T-helper 1 cell treated with Interleukin-12 subunit alpha and Interleukin-12 subunit beta and Interleukin-4 antibody, amounts not matched to agents 30 ng/mL and 1 ng/mL, for 36 hours (primary cell): ENCODE results near the gene IL36B. TPM values are rescaled to one million over a fixed set of nuclear protein-coding genes. Genes with fewer than 3 reads are reported as not detected.

Experiments used
- intact Hi-C: fragments of 100-400 bp; cut with micrococcal nuclease; formaldehyde crosslinking; loops from one replicate; pipeline ENCODE4 v1.15.1; 2024
- total RNA-seq: library from RNA; stranded (reverse); gene quantifications from 2 replicates; pipeline ENCODE4 v1.2.3, GENCODE V29; 2022

The IL36B gene
- total RNA-seq, 1 donor from 2014 or later = not detected

DNA sequence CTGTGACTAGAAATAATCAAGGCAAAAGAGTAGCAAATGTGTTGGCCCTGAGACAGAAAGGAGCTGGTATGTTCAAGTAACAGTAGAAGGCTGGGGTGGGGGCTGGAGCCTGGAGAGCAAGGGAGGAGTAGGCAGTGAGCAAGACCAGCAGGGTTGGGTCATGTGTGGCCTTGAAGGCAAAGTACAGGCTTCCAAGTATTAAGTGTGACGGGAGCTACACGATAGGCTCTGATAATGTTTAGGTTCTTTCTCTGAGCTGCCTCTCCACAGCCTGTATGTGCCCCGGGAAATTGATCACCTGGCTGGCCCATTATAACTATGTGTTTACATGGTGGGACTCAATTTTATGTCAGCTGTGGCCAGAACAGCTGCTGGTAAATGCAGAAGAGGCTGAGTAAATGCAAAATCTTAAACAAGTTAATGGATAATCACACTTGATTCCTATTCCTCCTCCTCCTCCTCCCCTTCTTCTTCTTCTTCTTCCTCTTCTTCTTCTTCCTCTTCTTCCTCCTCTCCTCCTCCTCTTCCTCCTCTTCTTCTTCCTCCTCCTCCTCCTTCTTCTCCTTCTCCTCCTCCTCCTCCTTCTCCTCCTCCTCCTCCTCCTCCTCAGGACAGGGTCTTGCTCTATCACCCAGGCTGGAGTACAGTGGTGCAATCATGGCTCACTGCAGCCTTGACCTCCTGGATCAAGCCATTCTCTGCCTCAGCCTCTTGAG is 24.4 kb upstream of the IL36B start:
- intact Hi-C loops = no loop called here

DNA sequence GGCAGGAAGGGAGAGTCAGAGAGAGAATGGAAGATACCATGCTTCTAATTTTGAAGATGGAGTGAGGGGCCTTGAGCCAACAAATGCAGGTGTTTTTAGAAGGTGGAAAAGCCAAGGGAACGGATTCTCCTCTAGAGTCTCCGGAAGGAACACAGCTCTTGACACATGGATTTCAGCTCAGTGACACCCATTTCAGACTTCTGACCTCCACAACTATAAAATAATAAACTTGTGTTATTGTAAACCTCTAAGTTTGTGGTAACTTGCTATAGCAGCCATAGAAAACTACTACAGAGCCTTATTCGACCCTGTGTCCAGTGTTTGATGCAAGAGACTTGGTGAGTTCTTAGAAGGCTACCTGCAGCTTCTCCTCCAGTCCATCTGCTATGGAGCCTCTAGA is 22.9 kb upstream of the IL36B start:
- intact Hi-C loops = no loop called here

DNA sequence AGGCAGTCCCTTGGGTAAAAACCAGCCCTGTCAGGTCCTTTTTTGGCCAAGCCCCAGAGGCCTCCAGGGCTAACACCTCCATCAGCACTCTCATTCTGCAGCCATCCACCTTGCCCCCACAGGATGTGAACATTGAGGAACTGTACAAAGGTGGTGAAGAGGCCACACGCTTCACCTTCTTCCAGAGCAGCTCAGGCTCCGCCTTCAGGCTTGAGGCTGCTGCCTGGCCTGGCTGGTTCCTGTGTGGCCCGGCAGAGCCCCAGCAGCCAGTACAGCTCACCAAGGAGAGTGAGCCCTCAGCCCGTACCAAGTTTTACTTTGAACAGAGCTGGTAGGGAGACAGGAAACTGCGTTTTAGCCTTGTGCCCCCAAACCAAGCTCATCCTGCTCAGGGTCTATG is 22.4 kb upstream of the IL36B start:
- intact Hi-C loops = no loop called here

DNA sequence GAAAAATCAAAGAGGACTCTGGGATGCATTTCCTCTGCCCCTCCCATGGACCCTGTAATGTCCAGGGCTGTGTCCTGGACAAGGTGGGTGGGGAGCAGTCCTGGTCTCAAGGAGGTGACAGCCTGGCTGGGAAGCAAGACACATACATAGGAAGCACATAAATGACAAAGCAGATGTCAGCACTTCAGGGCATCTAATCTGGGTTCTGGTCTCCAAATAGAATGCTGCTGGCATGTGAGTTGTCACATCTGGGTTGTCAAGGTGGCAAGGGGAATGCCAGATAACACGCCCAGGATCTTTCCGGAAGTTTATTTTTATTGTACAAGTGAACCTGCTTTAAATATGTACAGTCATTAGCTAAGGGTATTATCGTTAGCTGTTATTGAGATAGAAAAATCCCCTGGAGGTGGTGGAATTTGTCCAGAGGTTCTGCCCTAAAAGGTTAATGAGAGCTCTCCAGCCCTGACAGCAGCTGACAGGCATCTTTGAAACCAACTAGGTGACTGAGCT is 20.7 kb upstream of the IL36B start:
- intact Hi-C loops = no loop called here

DNA sequence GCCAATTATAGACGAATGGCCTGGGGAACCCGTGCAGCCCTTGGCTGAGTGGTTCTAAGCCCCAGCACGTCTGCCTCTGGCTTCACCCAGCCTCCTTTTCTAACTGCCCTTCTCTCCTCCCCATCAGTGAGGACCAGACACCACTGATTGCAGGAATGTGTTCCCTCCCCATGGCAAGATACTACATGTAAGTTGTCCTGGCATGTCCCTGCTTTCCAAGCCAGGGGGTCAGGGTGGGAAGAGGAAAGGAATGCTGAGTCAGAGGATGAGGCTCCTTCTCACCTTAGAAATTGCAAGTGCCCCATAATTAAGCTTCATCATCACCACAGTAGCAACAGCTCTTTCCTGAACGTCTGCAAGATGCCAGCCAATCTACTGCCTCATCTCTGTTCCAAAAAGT is 19.9 kb upstream of the IL36B start:
- intact Hi-C loops = no loop called here

DNA sequence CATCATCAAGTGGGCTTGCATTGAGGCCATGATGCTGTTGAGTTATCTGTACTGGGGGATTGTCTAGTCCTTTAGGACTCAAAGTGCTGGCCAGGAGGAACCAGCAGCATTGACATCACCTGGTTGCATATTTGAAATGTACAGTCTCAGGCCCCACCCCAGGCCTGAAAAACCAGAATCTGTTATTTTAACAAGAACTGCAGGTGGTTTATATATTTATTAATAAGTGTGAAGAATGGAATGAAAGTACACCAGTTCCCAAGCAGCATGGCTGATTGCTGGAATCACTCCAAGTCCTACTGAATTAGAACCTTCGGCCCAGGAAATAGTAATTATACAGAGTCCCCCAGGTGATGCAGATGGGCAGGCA is 17.9 kb upstream of the IL36B start:
- intact Hi-C loops = no loop called here

DNA sequence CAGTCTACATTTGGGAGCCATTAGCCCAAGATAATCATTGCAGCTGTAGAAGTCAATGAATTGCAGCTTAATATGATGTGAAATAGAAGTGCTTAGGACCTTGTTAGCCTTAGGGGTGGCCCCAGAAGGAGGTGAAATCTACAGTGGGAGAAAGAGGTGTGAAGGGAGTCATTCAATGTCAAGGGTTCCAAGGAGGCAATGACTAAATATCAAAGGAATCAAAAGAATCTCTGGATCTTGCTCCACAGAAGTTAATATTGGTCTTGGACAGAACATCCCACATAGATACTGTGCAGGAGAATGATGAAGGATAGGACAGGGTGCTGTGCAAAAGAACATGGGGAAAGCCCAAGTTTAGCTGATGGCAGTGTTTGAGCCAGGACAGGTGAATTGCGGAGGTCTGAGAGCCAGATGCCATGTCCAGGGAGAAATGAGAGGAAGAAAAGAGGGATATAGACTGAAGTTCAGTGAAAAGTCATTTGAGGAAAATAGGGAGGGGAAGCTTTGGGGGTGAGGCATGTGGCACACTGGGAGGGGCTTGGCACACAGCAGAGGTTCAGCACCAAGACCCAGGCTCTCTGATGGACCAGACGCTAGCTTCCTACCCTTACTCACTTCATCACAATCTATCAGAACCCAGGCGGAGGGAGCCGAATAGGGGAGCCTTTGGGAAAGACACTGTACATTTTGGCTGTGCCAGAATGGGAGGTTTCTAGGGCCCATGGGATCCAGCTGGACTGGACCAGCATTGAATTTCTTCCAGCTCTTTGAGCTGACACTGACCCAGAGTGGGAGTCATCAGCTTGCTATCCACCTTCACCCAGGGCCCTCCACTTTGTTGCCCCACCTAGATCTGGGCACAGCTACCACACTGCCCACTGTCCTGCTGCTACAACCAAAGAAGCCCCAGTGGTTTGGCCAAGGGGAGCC is 17.3 kb upstream of the IL36B start:
- intact Hi-C loops = no loop called here

DNA sequence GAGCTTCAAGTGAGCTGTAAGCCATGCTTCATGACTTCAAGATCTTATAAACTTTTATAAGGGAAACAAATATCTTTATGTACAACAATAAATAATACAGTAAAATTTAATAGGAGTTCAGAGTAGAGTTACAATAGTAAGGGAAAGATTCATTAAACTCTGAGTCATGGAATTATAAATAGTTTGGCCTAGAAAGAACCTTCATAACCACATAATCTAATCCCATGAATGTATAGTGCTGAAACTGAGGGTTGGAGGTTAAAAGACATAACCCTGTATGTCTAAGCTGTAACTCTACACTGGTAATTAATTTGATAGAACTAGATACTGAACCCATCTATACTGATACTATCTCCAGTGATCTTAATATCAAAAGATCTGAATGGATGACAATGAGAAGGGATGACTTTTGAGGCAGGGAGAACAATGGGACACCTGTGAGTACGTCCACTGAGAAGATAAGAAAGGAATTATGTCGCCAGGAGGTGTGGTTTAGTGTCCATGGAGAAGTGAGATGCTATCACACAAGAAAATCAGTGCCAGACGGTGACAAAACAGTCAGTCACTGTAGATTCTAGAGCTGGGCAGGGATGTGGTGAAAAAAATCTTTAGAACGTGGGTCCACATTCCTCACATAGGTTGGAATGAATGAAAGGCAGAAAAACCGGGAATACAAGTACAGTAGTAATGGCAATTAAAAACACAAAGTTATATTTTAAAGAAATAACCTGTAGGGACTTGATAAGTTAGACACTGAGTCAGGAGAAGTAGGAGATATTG is 16.2 kb upstream of the IL36B start:
- intact Hi-C loops = no loop called here

DNA sequence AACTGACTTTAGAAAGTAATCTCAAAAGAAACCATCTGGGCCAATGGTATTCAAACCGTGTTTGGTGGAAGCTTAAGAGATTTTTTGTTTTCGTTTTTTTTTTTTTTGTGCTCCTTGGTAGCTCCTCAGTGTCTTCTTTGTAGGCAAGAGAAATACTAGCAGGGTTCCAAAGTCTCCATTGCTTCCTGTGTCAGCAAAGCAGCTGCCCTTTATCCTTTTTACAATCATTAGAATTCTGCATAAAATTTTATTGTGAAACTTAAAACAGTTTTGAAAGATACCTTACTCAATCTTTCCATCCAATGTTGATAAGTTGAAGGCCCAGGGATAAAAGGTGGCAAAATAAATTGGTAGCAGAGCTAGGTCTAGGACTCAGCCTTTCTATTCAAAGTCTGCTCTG is 15.6 kb upstream of the IL36B start:
- intact Hi-C loops = no loop called here

DNA sequence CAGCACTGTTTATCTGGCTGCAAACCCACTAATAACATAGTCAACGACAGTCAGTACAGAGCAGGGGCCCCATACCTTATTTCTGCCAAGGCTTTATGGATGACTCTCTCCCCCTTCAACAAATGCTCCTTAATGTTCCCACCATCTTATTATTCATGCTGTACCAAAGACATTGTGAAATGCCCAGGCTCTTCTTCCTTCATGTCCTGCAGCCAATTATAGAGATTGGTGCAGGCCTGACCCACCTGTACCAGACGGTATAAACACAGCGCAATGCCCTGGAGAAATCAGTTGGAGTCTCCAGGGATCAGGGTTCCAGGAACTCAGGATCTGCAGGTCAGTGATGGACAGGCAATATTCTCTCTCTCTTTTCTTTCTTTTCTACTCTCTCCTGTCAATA is 15.0 kb upstream of the IL36B start, which contains the start of gene IL1F10:
TSS of gene IL1F10 (plus strand) at position 290 of the 400 bp plus-strand sequence. CDS start 4,769 bp downstream, outside the sequence.
- intact Hi-C loops = no loop called here

DNA sequence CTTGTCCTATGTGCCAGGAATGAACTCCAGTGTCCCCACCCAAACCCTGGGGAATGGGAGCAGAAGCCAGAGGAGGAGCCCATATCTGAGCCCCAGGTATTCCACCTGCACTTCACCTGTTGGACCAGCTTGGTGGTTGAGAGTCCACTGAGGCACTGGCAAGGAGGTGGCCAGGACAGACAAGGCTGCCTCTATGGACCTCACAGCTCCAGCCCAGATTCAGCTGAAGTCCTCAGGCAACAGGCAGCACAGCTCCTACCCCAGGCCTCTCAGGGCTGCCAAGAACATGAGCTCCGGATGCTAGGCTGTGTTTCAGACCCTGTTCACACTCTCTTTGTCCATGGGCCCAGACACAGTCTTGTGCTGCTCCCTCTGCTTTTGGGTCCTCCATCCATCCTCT is 12.2 kb upstream of the IL36B start:
- intact Hi-C loops = no loop called here

DNA sequence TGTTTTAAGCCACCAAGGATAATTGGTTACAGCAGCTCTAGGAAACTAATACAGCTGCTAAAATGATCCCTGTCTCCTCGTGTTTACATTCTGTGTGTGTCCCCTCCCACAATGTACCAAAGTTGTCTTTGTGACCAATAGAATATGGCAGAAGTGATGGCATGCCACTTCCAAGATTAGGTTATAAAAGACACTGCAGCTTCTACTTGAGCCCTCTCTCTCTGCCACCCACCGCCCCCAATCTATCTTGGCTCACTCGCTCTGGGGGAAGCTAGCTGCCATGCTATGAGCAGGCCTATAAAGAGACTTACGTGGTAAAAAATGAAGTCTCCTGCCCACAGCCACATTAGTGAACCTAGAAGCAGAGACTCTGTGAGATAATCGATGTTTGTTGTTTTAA is 11.6 kb upstream of the IL36B start:
- intact Hi-C loops = no loop called here

DNA sequence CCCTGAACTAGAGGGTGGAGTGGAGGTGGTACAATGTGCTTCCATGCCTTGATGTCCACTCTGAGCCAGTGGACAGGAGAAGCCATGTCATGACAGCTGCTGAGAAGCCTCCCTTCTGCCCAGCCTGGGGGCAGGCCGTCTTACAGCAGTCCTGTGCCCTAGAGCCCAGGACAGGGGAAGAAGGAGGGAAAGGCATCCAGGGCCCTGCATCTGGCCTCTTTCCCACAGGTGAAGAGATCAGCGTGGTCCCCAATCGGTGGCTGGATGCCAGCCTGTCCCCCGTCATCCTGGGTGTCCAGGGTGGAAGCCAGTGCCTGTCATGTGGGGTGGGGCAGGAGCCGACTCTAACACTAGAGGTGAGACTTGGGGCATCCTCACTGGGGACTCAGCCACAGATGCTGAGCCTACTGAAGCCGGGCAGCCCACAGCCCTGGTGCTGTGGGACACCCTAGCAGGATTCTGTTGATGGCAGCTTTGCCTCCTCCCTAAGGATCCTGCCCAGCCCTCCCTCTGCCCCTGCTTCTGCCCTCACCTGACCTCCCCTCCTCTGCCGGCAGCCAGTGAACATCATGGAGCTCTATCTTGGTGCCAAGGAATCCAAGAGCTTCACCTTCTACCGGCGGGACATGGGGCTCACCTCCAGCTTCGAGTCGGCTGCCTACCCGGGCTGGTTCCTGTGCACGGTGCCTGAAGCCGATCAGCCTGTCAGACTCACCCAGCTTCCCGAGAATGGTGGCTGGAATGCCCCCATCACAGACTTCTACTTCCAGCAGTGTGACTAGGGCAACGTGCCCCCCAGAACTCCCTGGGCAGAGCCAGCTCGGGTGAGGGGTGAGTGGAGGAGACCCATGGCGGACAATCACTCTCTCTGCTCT is 9.5 kb upstream of the IL36B start:
- intact Hi-C loops = no loop called here

DNA sequence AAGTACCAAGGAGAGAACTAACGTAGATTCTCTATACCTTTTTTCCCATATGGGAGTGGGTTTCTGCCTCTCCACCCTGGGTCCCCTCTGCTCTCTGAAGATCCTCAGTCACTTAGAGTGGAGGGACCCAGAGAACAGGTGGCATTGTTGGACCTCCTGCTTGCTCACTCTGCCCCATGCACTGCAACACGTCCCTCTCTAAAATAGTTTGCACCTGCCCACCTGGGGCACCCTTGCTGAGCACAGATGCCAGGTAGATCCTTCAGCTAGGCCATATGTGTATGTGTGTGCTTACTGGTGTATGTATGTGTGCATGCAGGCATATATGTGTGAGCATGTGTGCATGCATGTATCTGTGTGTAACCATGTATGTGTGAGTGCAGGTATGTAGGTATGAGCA is 8.6 kb upstream of the IL36B start:
- intact Hi-C loops = no loop called here

DNA sequence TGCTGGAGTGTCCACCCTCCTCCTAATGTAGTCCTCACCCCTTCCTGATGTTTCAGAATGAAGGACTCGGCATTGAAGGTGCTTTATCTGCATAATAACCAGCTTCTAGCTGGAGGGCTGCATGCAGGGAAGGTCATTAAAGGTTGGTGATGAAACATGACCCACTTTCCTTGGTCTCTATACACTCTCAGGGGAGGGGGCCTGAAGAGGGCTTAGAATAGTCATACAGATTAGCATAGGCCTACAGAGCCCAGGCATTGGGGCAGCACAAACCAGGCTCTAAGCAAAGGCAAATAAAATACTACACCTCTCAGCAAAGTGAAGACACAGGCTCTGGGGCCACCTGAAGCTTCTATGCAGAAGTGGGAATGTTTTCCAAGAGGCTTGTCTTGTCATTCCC is 8.1 kb upstream of the IL36B start:
- intact Hi-C loops = no loop called here

DNA sequence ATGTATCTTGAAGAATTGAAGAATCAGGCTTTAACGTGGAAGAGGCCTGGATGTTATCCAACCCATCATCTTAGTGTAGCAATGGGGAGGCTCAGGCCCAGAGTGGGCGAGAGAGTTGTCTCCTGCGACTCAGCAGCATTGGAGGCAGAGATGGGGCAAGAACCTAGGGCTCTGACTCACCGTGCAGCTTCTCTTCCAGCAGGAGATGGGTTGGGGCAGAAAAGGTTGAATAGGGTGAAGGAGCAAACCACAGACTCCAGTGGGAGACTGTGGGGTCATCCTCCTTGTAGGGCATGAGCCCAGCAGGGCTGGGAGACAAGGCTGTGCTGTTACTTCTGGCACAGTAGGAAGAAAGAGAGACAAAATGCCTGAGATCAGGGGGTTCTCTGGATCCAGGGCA is 7.7 kb upstream of the IL36B start:
- intact Hi-C loops = no loop called here

DNA sequence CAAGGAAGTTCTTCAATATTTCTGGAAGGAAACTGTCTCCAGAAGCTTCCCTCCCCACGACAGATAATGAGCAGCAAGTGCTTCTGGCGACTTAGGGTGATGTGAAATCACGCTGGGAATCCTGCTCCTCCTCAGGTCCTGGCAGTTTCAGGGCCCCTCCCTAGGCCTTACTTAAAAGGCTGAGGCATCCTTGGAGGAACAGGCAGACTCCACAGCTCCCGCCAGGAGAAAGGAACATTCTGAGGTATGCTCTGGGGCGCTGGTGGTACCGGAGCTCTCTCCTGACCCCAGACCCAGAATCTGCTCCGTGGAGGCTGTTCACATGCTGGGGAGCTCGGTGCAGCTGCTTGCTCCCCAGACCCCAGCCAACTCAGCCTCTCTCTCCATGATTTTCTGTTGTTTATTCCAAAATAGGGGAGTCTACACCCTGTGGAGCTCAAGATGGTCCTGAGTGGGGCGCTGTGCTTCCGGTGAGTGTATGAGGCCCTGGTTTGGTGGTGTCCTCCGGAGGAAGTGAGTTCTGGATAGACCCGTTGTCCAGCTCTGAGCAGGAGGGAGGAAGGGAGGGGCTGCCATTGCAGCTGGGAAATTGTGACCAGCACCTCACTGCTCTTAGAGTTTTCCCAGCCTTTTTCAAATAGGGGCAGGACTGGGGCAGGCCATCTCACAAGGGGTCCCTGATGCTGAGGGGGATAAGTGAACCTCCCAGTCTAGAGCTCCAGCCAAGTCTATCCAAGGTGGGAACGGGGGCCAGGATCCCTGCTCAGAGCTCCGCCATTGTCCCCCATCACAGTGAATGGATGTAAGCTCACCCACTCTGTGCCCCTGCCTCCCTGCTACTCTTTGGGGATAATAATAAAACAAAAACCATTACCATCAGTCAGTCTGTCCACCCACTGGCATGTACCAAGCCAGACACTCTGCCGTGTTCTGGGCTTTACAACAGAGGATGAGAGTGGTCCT is 6.6 kb upstream of the IL36B start, which contains the start of gene IL36RN:
TSS of gene IL36RN (plus strand) at position 201 of the 963 bp plus-strand sequence. CDS start at position 442, 241 bp downstream.
- intact Hi-C loops = no loop called here

DNA sequence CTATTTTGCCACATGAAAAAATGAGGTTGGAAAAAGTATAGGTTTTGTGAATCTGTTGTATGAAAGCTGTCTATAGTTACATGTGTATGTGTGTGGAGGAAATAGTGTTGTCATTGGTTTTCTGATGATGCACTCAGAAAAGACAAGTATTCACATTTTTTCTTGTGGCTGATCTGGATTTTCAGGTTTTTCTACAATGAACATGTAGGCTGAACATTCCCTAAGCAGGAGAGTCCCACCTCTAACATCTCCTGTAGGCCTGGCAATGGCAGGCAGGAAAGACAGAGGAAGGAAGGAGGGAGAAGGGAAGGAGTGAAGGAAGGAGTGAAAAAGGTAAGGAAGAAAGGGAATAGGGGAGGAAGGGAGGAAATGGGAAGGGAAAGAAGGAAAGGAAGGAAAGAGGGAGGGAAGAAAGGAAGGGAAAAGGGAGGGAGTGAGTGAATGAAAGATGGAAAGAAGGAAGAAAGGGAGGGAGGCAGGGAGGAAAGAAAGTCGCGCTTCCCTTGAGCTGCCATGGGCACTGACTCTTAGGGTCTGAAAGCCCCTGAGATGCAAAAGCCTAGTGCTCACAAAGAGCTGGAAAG is 5.8 kb upstream of the IL36B start:
- intact Hi-C loops = no loop called here

DNA sequence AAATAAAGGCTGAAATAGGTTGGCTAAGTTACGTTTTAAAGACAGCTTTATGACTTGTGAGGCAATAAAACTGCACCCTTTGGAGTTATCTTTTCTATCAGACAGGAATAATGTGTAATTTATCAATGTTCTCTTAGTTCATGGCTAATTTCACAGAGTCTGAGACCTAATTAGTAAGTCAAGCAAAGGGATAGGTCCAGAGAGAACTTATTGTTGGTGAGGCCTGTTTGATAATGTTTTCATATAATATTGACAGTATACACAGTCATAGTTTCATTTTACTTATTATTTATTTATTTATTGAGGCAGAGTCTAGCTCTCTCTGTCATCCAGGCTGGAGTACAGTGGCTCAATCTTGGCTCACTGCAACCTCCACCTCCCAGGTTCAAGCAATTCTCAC is 4.5 kb upstream of the IL36B start:
- intact Hi-C loops = no loop called here
